Measurements from ENCODE around the gene DOCK8.

GRCh38 chr9:224582-225520 is 10.2 kb downstream of the DOCK8 start:
- TF ChIP-seq SP1 (IDR thresholded peaks at IDR 0.05; ENCODE audit: low read depth, low read length) (no peak), BACH1 (IDR thresholded peaks at IDR 0.05; ENCODE audit: borderline replicate concordance) (no peak), EP300 (IDR thresholded peaks at IDR 0.05; ENCODE audit: borderline replicate concordance in 1 of 2, control insufficient read depth in 1 of 2, low read depth in 2 of 2, low read length in 2 of 2) (no peak), ETV6 (conservative IDR thresholded peaks at IDR 0.05 in 1 of 2, IDR thresholded peaks at IDR 0.05 in 1 of 2; ENCODE audit: borderline replicate concordance in 1 of 2, low read depth in 1 of 2) (no peak), CTCF (IDR thresholded peaks at IDR 0.05 in 2 of 3, conservative IDR thresholded peaks at IDR 0.05 in 1 of 3; ENCODE audit: control insufficient read depth in 2 of 3, extremely low read depth in 1 of 3, insufficient read depth in 1 of 3, low read depth in 3 of 3, low read length in 3 of 3) (no peak), RAD21 (IDR thresholded peaks at IDR 0.05; ENCODE audit: insufficient read depth, low read depth, low read length) (no peak), ASH2L (IDR thresholded peaks at IDR 0.05; ENCODE audit: borderline replicate concordance, low read depth) (no peak), SUZ12 (IDR thresholded peaks at IDR 0.05; ENCODE audit: unreplicated experiment) (no peak), PBX3 (IDR thresholded peaks at IDR 0.05; ENCODE audit: insufficient replicate concordance, low read depth, low read length) (no peak), POLR2AphosphoS5 (IDR thresholded peaks at IDR 0.05; ENCODE audit: low read length) (no peak), NR2F1 (conservative IDR thresholded peaks at IDR 0.05) (no peak), NFYB (IDR thresholded peaks at IDR 0.05; ENCODE audit: insufficient read depth, low read depth, low read length) (no peak), EZH2 (IDR thresholded peaks at IDR 0.05; ENCODE audit: borderline replicate concordance, control insufficient read depth, low read depth, low read length) (no peak)

Measured in GM12878 (cell line).